HL-60/S4 treated with retinoic acid at 250 ng/mL for 4 days and 3 days (cell line): ENCODE results near the gene PRKCG.

ENCODE experiments used
- in situ Hi-C: fragments of 300-500 bp; cut with MboI; formaldehyde crosslinking; loops from 2 replicates; pipeline ENCODE4 v1.7.0; 2022; ENCODE audit warnings: low sequenced_read_pairs

Gene PRKCG

DNA sequence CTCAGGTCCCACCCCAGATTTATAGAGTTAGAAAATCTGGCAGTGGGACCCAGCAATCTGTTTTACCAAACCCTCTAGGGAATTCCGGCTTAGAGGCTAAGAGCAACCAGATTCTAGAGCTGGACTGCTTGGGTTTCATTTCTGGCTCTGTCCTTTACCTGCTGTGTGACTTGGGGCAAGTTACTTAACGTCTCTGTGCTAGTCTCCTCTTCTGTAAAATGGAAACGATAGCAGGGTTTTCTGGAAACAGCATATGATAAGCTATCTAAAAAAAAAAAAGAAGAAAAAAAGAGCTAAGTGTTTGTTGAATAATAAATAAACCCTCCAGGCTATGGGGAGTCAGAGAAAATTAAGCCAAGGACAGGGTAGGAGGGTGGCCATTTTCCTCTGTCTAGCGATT, 15.5 kb downstream of the PRKCG start:
- in situ Hi-C loops, result no loop called here

DNA sequence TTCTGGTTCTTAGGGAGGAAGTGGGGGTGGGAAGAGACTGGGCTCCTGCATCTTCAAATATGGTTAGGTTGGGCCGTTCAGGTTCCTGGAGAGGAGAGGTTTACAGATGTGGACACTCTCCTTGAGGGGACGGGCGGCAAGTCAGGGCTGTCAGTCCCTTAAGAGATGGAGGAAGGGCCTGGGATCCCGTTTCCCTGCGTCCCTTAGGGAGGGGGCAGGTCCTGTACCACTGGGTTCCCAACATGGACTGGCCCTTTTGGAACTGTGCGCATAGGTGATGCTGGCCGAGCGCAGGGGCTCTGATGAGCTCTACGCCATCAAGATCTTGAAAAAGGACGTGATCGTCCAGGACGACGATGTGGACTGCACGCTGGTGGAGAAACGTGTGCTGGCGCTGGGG, 16.2 kb downstream of the PRKCG start:
- in situ Hi-C loops, result no loop called here

DNA sequence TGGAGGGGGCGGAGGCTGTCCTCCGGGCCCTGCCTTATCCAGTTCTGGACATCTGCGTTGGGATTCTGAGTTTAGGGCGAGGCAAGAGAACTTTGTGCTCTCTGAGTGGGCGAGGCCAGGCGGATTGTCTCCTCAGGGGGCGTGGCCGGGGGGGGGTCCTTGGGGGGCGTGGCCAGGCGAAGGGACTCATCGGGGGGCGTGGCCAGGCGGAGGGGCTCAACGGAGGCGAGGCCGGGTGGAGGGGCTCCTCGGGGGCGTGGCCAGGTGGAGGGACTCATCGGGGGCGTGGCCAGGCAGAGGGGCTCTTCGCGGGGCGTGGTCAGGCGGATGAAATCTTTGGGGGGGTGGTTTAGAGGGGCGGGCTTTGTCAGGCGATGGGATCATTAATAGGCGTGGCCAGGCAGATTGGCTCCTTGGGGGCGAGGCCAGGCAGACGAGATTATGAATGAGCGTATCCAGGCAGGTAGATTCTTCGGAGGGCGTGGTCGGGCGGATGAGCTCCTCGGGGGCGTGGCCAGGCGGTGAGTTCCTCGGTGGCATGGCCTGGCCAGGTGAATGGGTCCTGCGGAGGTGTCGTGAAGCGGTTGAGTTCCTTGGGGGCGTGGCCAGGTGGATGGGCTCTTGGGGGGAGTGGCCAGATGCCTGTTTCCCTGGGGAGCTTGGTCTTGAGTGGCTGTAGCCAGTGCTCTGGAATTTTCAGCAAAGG, 16.8 kb downstream of the PRKCG start:
- in situ Hi-C loops, result no loop called here

DNA sequence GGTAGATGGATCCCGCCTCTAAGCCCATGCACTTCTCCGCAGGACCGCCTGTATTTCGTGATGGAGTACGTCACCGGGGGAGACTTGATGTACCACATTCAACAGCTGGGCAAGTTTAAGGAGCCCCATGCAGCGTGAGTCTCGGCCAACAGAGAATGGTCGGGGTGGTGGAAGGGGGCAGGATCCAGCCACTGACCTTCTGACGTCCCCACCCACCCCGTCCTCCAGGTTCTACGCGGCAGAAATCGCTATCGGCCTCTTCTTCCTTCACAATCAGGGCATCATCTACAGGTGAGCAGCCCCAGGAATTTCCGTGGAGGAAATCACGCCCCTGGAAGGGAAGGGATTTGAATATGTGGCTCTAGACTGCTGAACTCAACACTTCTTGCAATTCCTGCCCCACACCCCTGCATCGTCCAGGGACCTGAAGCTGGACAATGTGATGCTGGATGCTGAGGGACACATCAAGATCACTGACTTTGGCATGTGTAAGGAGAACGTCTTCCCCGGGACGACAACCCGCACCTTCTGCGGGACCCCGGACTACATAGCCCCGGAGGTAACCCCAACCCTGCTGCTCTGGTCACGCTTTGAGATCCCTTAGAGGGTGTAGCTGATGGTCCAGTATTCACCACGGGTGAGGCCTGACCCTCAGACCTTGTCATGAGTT, 18.3 kb downstream of the PRKCG start:
- in situ Hi-C loops, result no loop called here

DNA sequence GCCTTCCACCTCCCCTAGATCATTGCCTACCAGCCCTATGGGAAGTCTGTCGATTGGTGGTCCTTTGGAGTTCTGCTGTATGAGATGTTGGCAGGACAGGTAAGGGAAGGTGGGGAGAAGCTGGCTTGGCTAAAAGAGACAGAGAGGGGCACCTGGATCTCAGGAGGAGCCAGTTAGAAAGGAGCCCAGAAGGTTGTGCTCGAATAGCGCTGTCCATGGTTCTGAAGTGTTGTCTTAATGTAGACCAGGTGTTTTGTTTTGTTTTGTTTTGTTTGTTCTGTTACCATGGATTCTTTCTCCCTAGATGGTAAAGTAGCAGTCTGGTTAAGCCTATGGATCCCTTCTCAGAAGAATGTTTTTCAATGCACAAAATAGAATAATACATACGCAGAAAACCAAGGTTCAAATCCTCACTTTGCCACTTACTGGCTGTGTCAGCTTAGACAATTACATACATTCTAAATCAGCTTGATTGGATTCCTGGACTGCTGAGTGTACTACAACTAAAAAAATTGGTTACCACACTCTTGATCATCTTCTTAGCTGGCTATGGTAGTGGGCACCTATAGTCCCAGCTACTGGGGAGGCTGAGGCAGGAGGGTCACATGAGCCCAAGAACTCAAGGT, 21.2 kb downstream of the PRKCG start:
- in situ Hi-C loops, result no loop called here

DNA sequence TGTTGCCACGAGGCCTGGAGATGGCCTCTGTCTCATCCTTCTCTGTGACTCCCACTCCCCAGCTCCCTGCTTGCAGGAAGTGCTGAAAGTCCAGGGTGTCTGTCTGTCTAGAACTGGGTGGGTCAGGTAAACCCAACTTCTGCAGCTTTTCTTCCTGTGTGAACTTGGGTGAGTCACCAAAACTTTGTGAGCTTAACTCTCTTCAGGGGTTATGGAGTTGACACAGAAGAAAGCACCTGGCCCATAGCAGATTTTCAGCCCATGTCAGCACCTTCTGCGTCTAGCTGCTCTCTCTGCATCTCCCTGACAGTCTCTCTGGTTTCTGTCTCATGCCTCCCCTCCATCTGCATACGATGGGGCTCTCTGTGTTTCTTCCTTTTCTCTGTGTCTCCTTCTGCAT, 22.9 kb downstream of the PRKCG start:
- in situ Hi-C loops, result no loop called here

DNA sequence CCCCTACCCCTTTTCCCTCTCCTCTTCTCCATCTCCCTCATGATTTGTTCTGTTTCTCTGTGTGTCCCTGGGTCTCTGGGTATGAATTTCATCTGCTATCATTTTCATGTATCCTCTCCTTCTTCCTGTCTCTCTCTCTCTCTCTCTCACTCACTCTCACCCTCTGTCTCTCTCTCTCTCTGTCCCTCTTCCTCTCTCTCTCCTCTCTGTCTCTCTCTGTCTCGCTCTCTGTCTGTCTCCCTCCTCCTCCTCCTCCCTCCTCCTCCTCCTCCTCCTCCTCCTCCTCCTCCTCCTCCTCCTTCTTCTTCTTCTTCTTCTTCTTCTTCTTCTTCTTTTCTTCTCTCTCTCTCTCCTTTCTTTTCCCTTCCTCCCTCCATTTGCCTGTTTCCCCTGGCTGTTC, 23.8 kb downstream of the PRKCG start:
- in situ Hi-C loops, result no loop called here

DNA sequence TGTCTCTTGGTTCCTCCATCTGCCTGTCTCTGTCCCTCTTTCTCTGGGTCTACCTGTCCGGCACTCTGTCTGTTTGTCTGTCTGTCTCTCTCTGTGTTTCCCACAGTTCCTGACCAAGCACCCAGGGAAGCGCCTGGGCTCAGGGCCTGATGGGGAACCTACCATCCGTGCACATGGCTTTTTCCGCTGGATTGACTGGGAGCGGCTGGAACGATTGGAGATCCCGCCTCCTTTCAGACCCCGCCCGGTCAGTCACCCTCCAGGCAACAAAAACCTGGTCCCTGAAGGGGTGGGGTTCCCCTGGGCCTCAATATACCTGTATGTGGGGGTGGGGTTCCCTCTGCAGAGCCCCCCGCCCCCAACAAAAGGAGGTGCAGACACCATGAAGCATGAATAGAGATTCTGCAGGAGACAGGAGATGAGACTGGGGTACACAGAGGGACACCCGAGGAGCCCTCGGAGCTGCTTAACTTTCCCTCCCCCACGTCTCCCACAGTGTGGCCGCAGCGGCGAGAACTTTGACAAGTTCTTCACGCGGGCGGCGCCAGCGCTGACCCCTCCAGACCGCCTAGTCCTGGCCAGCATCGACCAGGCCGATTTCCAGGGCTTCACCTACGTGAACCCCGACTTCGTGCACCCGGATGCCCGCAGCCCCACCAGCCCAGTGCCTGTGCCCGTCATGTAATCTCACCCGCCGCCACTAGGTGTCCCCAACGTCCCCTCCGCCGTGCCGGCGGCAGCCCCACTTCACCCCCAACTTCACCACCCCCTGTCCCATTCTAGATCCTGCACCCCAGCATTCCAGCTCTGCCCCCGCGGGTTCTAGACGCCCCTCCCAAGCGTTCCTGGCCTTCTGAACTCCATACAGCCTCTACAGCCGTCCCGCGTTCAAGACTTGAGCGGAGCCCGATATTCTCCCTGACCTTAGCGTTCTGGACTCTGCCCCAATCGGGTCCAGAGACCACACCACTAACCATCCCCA, 24.5 kb downstream of the PRKCG start:
- in situ Hi-C loops, result no loop called here

DNA sequence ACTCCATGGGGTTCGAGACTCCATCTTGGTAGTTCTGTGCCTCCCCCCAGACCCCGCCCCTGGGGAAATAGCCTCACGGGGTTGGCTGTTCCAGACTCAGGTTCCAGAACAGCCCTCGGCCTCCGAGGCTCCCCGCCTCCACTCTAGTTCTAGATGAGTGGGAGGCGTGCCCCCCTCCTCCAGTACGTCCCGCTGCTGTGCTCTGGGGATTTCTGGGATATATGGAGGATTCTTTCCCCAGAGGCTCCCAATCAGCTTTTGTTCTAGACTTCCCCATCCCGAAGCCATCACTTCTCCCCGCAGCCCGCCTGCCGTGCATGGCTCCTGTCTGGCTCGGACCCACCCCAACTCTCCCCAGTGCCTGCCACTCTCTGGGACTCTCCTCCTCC, 25.2 kb downstream of the PRKCG start:
- in situ Hi-C loops, result no loop called here

DNA sequence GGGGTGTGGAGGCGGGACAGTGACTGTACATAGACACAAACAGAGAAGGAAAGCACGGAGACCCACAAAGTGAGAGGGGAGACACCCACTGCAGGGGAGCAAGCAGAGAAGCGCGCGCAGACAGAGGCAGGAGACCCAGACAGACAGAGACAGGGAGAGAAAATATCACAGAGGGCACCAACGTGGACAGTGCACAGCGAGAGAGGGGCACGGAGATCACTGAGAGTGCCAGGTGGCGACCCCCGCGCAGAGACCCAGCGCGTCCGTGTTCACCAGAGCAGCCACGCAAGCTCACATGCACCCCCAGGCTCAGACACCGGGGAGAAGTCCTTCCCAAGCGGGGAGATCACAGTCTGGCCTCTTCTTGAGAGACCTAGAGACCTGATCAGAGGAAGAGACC, 25.7 kb downstream of the PRKCG start:
- in situ Hi-C loops, result no loop called here

DNA sequence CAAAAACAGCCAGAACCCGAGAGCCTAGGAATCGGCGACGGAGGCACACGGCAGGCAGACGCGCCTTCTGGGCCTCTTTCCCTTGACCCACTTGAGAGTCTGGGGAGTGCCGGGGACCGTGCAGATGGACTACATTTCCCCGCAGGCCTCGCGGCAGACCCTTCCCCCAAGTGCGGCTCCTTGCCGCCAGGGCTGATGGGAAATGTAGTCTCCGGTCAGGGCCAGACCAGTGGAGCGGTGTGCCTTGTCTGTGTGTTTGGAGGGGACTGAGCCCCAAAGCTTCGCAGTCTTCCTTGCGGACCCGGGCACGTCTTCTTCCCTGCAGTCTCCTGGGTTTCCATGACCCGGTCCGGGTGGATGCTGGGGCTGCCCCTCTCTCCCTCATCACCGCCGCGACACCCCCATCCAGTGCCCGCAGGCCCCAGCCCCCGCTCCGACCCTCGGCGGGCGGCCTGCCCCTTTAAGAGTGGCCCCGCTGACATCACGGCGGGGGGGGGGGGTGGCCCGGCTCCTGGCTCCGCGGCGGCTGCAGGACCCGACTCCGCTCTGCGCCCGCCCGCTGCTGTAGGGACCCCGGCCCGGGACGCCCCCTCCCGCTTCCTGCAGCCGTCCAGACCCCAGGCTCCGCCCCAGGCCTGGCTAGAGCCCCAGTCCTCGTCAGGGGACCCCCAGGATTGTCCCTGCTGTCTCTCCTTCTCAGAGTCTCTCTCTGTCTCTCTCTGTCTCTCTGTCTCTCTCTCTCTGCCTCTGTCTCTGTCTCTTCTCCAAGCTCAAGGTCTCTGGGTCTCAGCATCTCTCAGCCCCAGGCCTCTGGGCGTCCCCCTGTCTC, 26.3 kb downstream of the PRKCG start:
- in situ Hi-C loops, result no loop called here

DNA sequence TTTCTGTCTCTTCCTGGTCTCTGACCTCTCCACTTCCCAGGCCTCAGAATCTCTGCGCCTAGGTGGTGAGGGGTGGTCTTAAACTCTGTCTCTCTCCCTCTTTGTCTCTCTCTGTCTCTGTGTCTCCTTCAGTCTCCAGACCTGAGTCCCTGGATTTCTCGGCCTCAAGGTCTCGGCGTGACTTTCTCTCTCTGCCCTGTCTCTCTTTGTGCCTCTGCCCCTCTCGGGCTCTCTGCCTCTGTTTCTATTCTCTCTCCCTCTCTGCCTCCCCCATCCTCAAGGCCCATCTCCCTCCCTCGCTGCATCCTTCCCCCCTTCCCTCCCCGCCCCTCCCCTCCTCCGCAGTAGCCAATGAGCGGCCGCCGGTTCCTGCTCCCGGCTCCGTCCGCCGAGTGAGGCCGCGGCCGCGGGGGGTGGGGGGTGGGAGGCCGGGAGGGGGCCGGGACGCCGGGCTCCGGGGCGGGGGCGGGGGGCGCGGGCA, 27.0 kb downstream of the PRKCG start, which contains the start of gene CACNG7:
TSS of gene CACNG7 (plus strand) at position 344 of the 481 bp plus-strand sequence. CDS start 3,554 bp downstream, outside the sequence.
- in situ Hi-C loops, result no loop called here

DNA sequence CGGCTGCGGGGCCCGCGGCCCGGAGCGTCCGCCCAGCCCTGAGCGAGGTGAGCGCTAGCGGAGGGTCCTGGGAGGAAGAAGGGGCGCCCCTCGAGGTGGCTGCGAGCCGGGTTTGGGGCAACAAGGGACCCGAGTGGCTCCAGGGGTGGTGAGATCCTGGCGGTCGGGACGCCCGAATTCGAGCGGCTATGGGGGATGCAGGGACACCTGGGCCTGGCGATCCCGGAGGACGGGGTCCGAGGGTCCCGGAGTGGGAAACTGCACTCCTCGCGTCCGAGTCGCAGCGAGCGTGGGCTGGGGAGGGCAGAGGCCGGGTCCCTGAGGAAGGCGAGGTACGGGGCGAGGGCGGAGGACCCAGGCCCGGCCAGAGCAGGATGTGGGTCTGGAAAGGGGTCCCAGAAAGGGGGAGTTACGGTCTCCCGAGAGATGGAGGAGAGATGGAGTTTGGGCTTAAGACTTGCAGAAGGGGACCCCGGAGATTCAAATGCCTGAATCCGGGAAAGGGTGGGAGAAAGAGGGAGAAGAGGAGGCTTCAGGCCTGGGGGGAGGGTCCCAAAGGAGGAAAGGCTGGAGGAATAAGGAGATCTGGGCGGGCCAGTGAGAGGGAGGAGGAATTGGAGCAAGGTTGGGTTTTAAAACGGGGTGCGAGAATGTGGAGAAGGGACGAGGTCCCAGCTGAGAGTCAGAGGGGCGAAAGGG, 27.6 kb downstream of the PRKCG start:
- in situ Hi-C loops, result no loop called here

DNA sequence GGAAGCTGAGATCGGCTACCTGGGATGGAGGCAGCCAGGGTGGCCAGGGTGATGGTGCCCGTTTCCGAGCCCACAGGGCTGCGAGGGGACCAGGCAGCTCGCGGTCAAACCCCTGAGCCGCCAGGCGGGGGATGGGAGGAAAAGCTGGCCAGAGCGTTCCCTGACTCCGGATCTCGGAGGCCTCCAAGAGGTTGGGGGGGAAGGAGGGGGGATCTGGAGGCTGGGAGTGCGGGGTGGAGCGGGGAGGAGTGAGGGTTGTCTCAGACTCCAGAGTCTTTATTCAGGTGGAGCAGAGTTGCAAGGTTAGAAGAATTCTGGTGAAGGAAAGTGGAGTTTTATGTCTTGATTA, 28.1 kb downstream of the PRKCG start:
- in situ Hi-C loops, result no loop called here

DNA sequence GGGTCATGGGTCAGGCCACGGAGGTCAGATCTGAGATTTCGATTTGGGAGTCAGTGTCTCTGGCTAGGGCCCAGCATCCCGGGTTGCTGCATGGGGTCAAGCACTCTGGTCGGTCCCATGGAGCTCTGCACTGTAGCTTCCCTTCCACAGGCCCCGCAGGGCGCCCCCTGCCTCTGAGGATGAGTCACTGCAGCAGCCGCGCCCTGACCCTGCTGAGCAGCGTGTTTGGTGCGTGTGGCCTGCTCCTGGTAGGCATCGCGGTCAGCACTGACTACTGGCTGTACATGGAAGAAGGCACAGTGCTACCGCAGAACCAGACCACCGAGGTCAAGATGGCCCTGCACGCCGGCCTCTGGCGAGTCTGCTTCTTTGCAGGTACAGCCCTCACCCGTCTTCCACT, 30.7 kb downstream of the PRKCG start:
- in situ Hi-C loops, result no loop called here

DNA sequence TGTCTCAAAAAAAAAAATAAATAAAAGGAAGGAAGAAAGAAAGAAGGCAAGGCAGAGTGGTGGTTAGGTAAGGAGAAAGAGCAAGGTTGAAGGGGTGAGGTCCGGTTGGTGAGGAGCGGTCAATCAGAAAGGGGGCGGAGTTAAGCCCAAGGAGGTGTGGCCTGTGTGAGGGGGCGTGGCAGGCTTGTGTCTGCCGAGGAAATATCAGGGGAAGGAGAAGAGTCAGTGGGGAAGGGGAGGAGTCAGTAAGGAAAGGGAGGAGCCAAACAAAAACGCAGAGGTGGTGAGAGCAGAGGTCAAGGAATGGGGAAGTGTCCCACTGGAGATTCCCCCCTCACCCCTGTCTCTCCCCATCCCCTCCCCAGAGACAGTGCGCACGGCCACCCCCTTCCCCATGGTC, 33.0 kb downstream of the PRKCG start:
- in situ Hi-C loops, result no loop called here

DNA sequence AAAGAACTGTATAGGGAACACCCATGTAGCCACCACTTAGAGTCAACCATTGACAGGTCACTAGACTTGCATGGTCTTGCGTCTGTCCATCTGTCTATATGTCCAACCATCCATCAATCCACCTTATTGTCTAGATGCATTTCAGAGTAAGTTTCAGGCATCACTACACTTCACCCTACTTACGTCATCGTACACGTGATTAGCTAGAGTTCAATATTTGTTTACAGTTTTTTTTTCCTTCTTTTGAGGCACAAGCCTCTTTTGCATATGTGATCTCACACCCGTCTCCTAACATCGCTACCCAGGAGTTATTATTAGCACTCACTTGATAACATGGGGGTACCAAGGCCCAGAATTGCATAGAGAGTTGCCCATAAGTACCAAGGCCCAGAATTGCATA, 34.0 kb downstream of the PRKCG start:
- in situ Hi-C loops, result no loop called here

DNA sequence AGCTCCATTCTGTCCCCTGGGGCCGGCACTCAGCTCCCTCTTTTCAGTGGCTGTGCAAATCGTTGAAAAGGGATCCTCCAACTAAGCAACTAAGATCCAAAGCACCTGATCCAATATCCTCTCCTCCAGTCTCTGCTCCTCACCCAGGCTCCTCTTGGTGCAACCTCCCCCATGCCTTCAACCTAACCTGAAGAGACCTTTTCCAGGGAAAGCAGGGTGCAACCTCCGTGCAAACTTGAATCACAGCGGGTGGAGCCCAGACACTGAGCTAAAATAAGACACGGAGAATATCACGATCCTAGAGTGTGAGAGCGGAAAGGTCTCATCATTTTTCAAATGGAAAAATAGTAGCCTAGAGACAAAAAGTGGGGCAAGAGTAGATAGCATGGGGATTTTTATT, 35.4 kb downstream of the PRKCG start:
- in situ Hi-C loops, result no loop called here

DNA sequence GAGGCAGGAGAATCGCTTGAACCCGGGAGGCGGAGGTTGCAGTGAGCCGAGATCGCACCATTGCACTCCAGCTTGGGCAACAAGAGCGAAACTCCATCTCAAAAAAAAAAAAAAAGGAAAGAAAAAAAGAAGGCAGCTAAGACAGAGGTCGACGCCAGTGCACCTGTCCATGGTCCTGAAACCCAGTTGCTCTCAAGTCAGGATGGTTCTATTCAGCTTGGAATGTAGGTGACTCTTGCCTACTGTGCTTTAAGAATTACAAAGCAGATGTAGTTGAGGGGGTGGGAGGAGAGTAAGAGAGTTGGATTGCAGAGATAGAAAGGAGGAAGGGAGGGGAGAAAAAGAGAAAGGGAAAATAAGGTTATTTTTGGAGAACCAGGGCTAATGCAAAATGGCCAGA, 45.7 kb downstream of the PRKCG start:
- in situ Hi-C loops, result no loop called here

DNA sequence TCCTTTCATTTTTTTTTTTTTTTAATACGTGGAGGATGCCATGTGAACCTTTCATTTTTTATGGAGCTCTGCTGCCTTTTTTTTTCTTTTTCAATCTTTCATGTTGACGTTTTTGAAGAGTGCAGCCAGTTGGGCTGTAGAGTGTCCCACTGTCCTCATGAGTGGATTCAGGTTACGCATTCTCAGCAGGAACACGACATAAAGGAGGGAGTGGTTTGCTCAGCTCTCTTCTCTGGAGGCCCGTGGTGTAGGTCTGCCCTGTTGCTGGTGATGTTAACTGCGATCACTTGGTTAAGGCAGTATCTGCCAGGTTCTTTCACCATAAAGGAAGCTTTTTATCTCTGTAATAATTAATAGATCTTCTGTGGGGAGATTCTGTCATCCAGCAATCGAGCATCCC, 54.0 kb downstream of the PRKCG start:
- in situ Hi-C loops, result no loop called here
